K562 (cell line): Measurements from ENCODE around the gene WWC2. TPM values are rescaled to one million over a fixed set of nuclear protein-coding genes. Genes with fewer than 3 reads are reported as not detected.

ENCODE experiments used
- ATAC-seq: fragments of 200-7000 bp; cut with Tn5 transposase; 3 replicates; pipeline ENCODE4 v1.9.1; 2020; ENCODE audit warnings: moderate library complexity
- BruUV-seq: library from RNA; stranded (reverse); fragments of 400-500 nt; replicated peaks from 2 replicates; lab custom pipeline; 2021; lab: Mats Ljungman, UMichigan
- CTCF ChIA-PET: fragments of 300-600 bp; formaldehyde crosslinking; extraction: SDS; loops from one replicate; lab custom pipeline; 2021; ENCODE audit warnings: low intra/inter-chr PET ratio; lab: Yijun Ruan, JAX
- POLR2A ChIA-PET: fragments of 300-600, 350-650 bp; sonication (Branson Sonifier 250); formaldehyde crosslinking; extraction: SDS; loops from one replicate; lab custom pipeline; 2021; ENCODE audit warnings: antibody characterized with exemption, inconsistent platforms; lab: Yijun Ruan, JAX
- DNase-seq, 4 experiments: peaks; one replicate each; pipeline versions ENCODE4 v3.0.0 to v3.0.0-alpha.2; 2011 to 2018; ENCODE audit warnings: low spot score in 3 of 4, mixed read lengths in 3 of 4; ENCODE audit errors: extremely low read depth in 1 of 4
- FAIRE-seq: peaks from 2 replicates; lab custom pipeline; 2011; peaks lifted over from hg19 to GRCh38; lab: Jason Lieb, UNC
- H2AFZ ChIP-seq: 2 replicates; pipeline ENCODE4 v1.6.0; 2011; ENCODE audit warnings: low read depth, low read length, control low read depth, inconsistent platforms
- H3K27ac ChIP-seq: fragments of 200-600 bp; 3 replicates; pipeline ENCODE4 v1.8.0; 2011; ENCODE audit warnings: low read depth, mild to moderate bottlenecking, control low read depth, inconsistent platforms, low read length, moderate library complexity, mixed read lengths; ENCODE audit errors: extremely low read depth
- H3K27me3 ChIP-seq, 2 experiments: fragments of 300-600 bp in 1 of 2; 2 replicates in 1 of 2; 3 replicates in 1 of 2; pipeline versions ENCODE4 v1.6.0 to v1.8.0; 2011; ENCODE audit warnings: inconsistent platforms in 2 of 2, low read length in 2 of 2, mild to moderate bottlenecking in 1 of 2, mixed read lengths in 1 of 2, moderate library complexity in 1 of 2; ENCODE audit not compliant: control insufficient read depth in 2 of 2, insufficient read depth in 2 of 2
- H3K36me3 ChIP-seq: fragments of 300-600 bp; 3 replicates; pipeline ENCODE4 v1.8.0; 2011; ENCODE audit warnings: mild to moderate bottlenecking, low read length, inconsistent platforms; ENCODE audit not compliant: control insufficient read depth, insufficient read depth
- H3K4me1 ChIP-seq, 2 experiments: fragments of 200-600 bp in 1 of 2; replicated peaks in 1 of 2; 2 replicates in 1 of 2; 3 replicates in 1 of 2; pipeline versions ENCODE4 v1.5.1 to v1.8.0; 2011; ENCODE audit warnings: inconsistent platforms in 2 of 2, low read length in 2 of 2, mild to moderate bottlenecking in 1 of 2, mixed read lengths in 1 of 2, moderate library complexity in 1 of 2; ENCODE audit not compliant: control insufficient read depth in 2 of 2, insufficient read depth in 2 of 2
- H3K4me2 ChIP-seq: 2 replicates; pipeline ENCODE4 v1.6.1; 2011; ENCODE audit warnings: low read length, control low read depth, inconsistent platforms, mixed read lengths; ENCODE audit not compliant: insufficient read depth
- H3K4me3 ChIP-seq: fragments of 200-600 bp; sonication (generic), shearing (Covaris generic); 2 replicates; pipeline ENCODE4 v1.5.1; 2016; ENCODE audit warnings: control low read depth, inconsistent platforms
- H3K79me2 ChIP-seq: fragments of 200-600 bp; 3 replicates; pipeline ENCODE4 v1.8.0; 2011; ENCODE audit warnings: low read length, inconsistent platforms; ENCODE audit not compliant: control insufficient read depth, insufficient read depth
- H3K9ac ChIP-seq, 2 experiments: 2 replicates each; pipeline versions ENCODE4 v1.6.0 to v1.6.1; 2011; ENCODE audit warnings: low read depth in 2 of 2, low read length in 2 of 2, control low read depth in 1 of 2, inconsistent platforms in 1 of 2, mild to moderate bottlenecking in 1 of 2, mixed read lengths in 1 of 2; ENCODE audit not compliant: insufficient read depth in 1 of 2
- H3K9me1 ChIP-seq: one replicate; pipeline ENCODE4 v1.6.0; 2011; ENCODE audit warnings: inconsistent platforms, mild to moderate bottlenecking, low read length, moderate library complexity; ENCODE audit not compliant: control insufficient read depth, insufficient read depth
- H3K9me3 ChIP-seq: replicated peaks from 2 replicates; pipeline ENCODE4 v1.5.1; 2011; ENCODE audit warnings: low read depth, low read length, inconsistent platforms; ENCODE audit not compliant: control insufficient read depth, insufficient read depth
- H4K20me1 ChIP-seq: replicated peaks from 2 replicates; pipeline ENCODE4 v1.6.1; 2011; ENCODE audit warnings: low read length, inconsistent platforms, mixed read lengths; ENCODE audit not compliant: control insufficient read depth, insufficient read depth
- E2F6 ChIP-seq, 2 experiments: IDR thresholded peaks; 2 replicates each; pipeline ENCODE4 v1.6.1; 2011; ENCODE audit warnings: borderline replicate concordance in 1 of 2, control low read depth in 1 of 2, low read depth in 1 of 2, low read length in 1 of 2, mild to moderate bottlenecking in 1 of 2, mixed read lengths in 1 of 2, moderate library complexity in 1 of 2; ENCODE audit not compliant: insufficient read depth in 1 of 2, insufficient read length in 1 of 2, poor library complexity in 1 of 2, severe bottlenecking in 1 of 2; ENCODE audit errors: extremely low read depth in 1 of 2
- FIP1L1 ChIP-seq: fragments of 200-400 bp; formaldehyde crosslinking; IDR thresholded peaks from 2 replicates; pipeline ENCODE4 v1.6.1; 2018; ENCODE audit warnings: mild to moderate bottlenecking, low read depth, low read length; ENCODE audit not compliant: poor library complexity, severe bottlenecking
- HDAC3 ChIP-seq: fragments of 450-650 bp; IDR thresholded peaks from 2 replicates; pipeline ENCODE4 v1.6.1; 2018; ENCODE audit warnings: borderline replicate concordance, mild to moderate bottlenecking, moderate library complexity; ENCODE audit not compliant: partially characterized antibody
- NFXL1 ChIP-seq: fragments of 450-650 bp; formaldehyde crosslinking; IDR thresholded peaks from 2 replicates; pipeline ENCODE4 v1.4.0; 2021; ENCODE audit warnings: mild to moderate bottlenecking
- PATZ1 ChIP-seq: fragments of 250-450 bp; sonication (Bioruptor Pico); IDR thresholded peaks from 2 replicates; pipeline ENCODE4 v1.5.0; 2020; ENCODE audit warnings: mild to moderate bottlenecking, borderline replicate concordance
- TAF15 ChIP-seq: fragments of 200-400 bp; formaldehyde crosslinking; IDR thresholded peaks from 2 replicates; pipeline ENCODE4 v1.6.1; 2017; ENCODE audit warnings: mild to moderate bottlenecking, low read depth, low read length, moderate library complexity
- VEZF1 ChIP-seq: fragments of 200-800 bp; sonication (Bioruptor generic); IDR thresholded peaks from 2 replicates; pipeline ENCODE4 v1.6.1; 2017; ENCODE audit warnings: missing genetic modification characterization, missing compliant biosample characterization
- ZBTB5 ChIP-seq: fragments of 450-650 bp; IDR thresholded peaks from 2 replicates; pipeline ENCODE4 v1.6.1; 2017; ENCODE audit warnings: antibody characterized with exemption
- ZFP36 ChIP-seq: fragments of 150-350 bp; IDR thresholded peaks from 2 replicates; pipeline ENCODE4 v1.6.1; 2018; ENCODE audit warnings: low read length, low read depth; ENCODE audit not compliant: partially characterized antibody
- ZNF253 ChIP-seq: fragments of 250-450 bp; sonication (Bioruptor Pico); conservative IDR thresholded peaks from 2 replicates; pipeline ENCODE4 v1.6.1; 2021; ENCODE audit warnings: mild to moderate bottlenecking
- ZNF511 ChIP-seq: sonication (generic); formaldehyde crosslinking; IDR thresholded peaks from 2 replicates; pipeline ENCODE4 v1.8.0; 2022; ENCODE audit warnings: mild to moderate bottlenecking, missing genetic modification reagents
- ZNF766 ChIP-seq: fragments of 200-800 bp; sonication (Bioruptor generic); conservative IDR thresholded peaks from 2 replicates; pipeline ENCODE4 v1.6.1; 2016; ENCODE audit warnings: missing genetic modification characterization, missing compliant biosample characterization
- ZNF77 ChIP-seq: fragments of 250-450 bp; sonication (Bioruptor Pico); IDR thresholded peaks from 2 replicates; pipeline ENCODE4 v1.5.0; 2020
- ZNF830 ChIP-seq: fragments of 250-450 bp; sonication (Bioruptor Pico); IDR thresholded peaks from 2 replicates; pipeline ENCODE4 v1.5.0; 2021; ENCODE audit warnings: mild to moderate bottlenecking
- ZSCAN29 ChIP-seq: fragments of 450-650 bp; IDR thresholded peaks from 2 replicates; pipeline ENCODE4 v1.6.1; 2017
- WGBS: fragments of 100-300 bp; shearing (Covaris generic); methylation state at CpG from one replicate; pipeline ENCODE4 v1.1.6; 2016; ENCODE audit warnings: low coverage, mixed read lengths; ENCODE audit not compliant: insufficient coverage; ENCODE audit errors: missing lambda C conversion rate; 5-methylcytosine and 5-hydroxymethylcytosine counted together
- in situ Hi-C: fragments of 300-500 bp; cut with MboI; formaldehyde crosslinking; loops from 4 replicates; pipeline ENCODE4 v1.15.0; 2018; ENCODE audit warnings: inconsistent platforms, mixed read lengths
- intact Hi-C: fragments of 100-400 bp; cut with micrococcal nuclease; formaldehyde crosslinking; loops from 2 replicates; pipeline ENCODE4 v1.14.2; 2022
- polyA plus RNA-seq, 8 experiments: library from polyadenylated mRNA; depleted of rRNA in 4 of 8; stranded (reverse) in 5 of 8; unstranded in 3 of 8; fragments of >200 nt; fragmentation: Nextera tagmentation in 2 of 8; fragmentation: Illumina TruSeq in 1 of 8; extraction: Ambion mirVana in 2 of 8; extraction: Trizol in 1 of 8; gene quantifications; 2 replicates each; pipeline versions ENCODE4 v1.2.1 to v1.2.3, GENCODE V29; 2011 to 2014; ENCODE audit warnings: inconsistent platforms in 1 of 8, missing spikeins in 1 of 8
- total RNA-seq, 7 experiments: library from RNA; depleted of rRNA in 6 of 7; stranded (reverse); fragments of >200 nt in 6 of 7; fragmentation: Illumina TruSeq in 2 of 7; extraction: Trizol in 2 of 7; gene quantifications; 2 replicates each; pipeline versions ENCODE4 v1.2.1 to v1.2.3, GENCODE V29; 2011 to 2021; ENCODE audit warnings: low replicate concordance in 1 of 7

WWC2 gene
- total and polyA plus RNA-seq, 9 of the 15 experiments (the other 6 are each of a cell fraction or from before 2014, with no cell fraction given): 3.7 to 39.4 (median 19.6) TPM

- no peaks in the 10 kb centered on the region for H3K79me2 ChIP-seq
- ChIA-PET CTCF (no interaction called here), POLR2A (no interaction called here)
- H3K36me3 ChIP-seq: no peaks in the 10 kb centered on the region
- H3K4me1 ChIP-seq: peaks cover 10 to 17% of the 10 kb centered on the region in 2 experiments; a peak in 3 of 5 replicates
- H3K9me3 ChIP-seq: no peaks in the 10 kb centered on the region
- intact Hi-C loops: no loop called here
- H4K20me1 ChIP-seq: no peaks in the 10 kb centered on the region
- H3K9ac ChIP-seq: peak overlapping the region in 1 of 2 experiments; percentile 42; a peak in 1 of 4 replicates
- peak; percentile 19 for FAIRE-seq
- no peak overlapping the region for H3K4me3 ChIP-seq
- no peak overlapping the region for H3K27ac ChIP-seq
- H3K27me3 ChIP-seq: no peaks in the 10 kb centered on the region
- peak; percentile 21 for ATAC-seq
- in situ Hi-C loops: no loop called here
- peak overlapping the region; percentile 86 for H2AFZ ChIP-seq
- no TSS peak for BruUV-seq
- peak overlapping the region; percentile 20; the same call in 1 of the 2 replicates for H3K4me2 ChIP-seq
- DNase-seq: peak in 1 of 4 experiments; percentile 18
- WGBS: 11% methylated on average over 9 of the region's 9 CpGs
- H3K9me1 ChIP-seq: no peaks in the 10 kb centered on the region
- TF ChIP-seq E2F6 (IDR thresholded peaks at IDR 0.05; ENCODE audit: borderline replicate concordance in 1 of 2, extremely low read depth in 1 of 2, insufficient read depth in 1 of 2, insufficient read length in 1 of 2, low read depth in 1 of 2, low read length in 1 of 2, poor library complexity in 1 of 2, severe bottlenecking in 1 of 2): peak in 1 of 2 experiments; percentile 10
- no peak for TF ChIP-seq ZNF766
- no peak for TF ChIP-seq ZNF830 (CRISPR knock-in tag)
- no peak for TF ChIP-seq TAF15
- TF ChIP-seq ZNF77 (CRISPR knock-in tag): no peak
- TF ChIP-seq NFXL1 (CRISPR knock-in tag): no peak
- TF ChIP-seq HDAC3: no peak
- no peak for TF ChIP-seq ZSCAN29
- TF ChIP-seq ZNF253 (CRISPR knock-in tag): no peak
- TF ChIP-seq PATZ1 (CRISPR knock-in tag): no peak
- TF ChIP-seq ZNF511: no peak
- TF ChIP-seq ZBTB5: no peak
- no peak for TF ChIP-seq VEZF1
- no peak for TF ChIP-seq FIP1L1
- no peak for TF ChIP-seq ZFP36
These were observed 255.2 kb downstream of the WWC2 start for GRCh38 chr4:183354219-183354618.
